Neural progenitor cell (in vitro differentiated cells): Measurements from ENCODE around the gene MARCHF4. TPM values are rescaled to one million over a fixed set of nuclear protein-coding genes. Genes with fewer than 3 reads are reported as not detected.

ENCODE experiments used
- DNase-seq: peaks from one replicate; pipeline ENCODE4 v3.0.0-alpha.2; 2016; ENCODE audit warnings: low spot score
- H2AFZ ChIP-seq: fragments of 200-600 bp; sonication (generic); replicated peaks from 2 replicates; pipeline ENCODE4 v1.6.1; 2016; ENCODE audit warnings: antibody characterized with exemption
- H3F3A ChIP-seq: fragments of 200-600 bp; sonication (generic); 2 replicates; pipeline ENCODE4 v1.6.1; 2016; ENCODE audit warnings: antibody characterized with exemption, low read depth
- H3K27ac ChIP-seq: fragments of 200-600 bp; sonication (generic); 2 replicates; pipeline ENCODE4 v1.5.1; 2016; ENCODE audit warnings: mild to moderate bottlenecking
- H3K27me3 ChIP-seq: fragments of 200-600 bp; sonication (generic); 2 replicates; pipeline ENCODE4 v1.6.1; 2016; ENCODE audit warnings: mild to moderate bottlenecking, moderate library complexity
- H3K36me3 ChIP-seq: fragments of 200-600 bp; sonication (generic); 2 replicates; pipeline ENCODE4 v1.5.1; 2016
- H3K4me1 ChIP-seq: fragments of 200-600 bp; sonication (generic); 2 replicates; pipeline ENCODE4 v1.6.1; 2016; ENCODE audit warnings: mixed run types
- H3K4me2 ChIP-seq: fragments of 200-600 bp; sonication (generic); 2 replicates; pipeline ENCODE4 v1.6.1; 2016
- H3K4me3 ChIP-seq: fragments of 200-600 bp; sonication (generic); 2 replicates; pipeline ENCODE4 v1.5.1; 2016
- H3K79me2 ChIP-seq: fragments of 200-600 bp; sonication (generic); 2 replicates; pipeline ENCODE4 v1.6.1; 2016; ENCODE audit warnings: low read depth
- H3K9ac ChIP-seq: fragments of 200-600 bp; sonication (generic); 2 replicates; pipeline ENCODE4 v1.6.1; 2016
- H3K9me3 ChIP-seq: fragments of 200-600 bp; sonication (generic); 2 replicates; pipeline ENCODE4 v1.5.1; 2016; ENCODE audit warnings: low read depth
- H4K20me1 ChIP-seq: fragments of 200-600 bp; sonication (generic); 2 replicates; pipeline ENCODE4 v1.6.1; 2016; ENCODE audit warnings: low read depth
- H3K27ac Mint-ChIP-seq: 3 replicates; pipeline ENCODE4 v1.8.0; 2021; ENCODE audit warnings: mixed read lengths
- H3K27me3 Mint-ChIP-seq: 2 replicates; pipeline ENCODE4 v1.8.0; 2022; ENCODE audit warnings: low read depth, mild to moderate bottlenecking, inconsistent platforms, moderate library complexity, mixed read lengths; ENCODE audit not compliant: insufficient read depth
- H3K36me3 Mint-ChIP-seq: 3 replicates; pipeline ENCODE4 v1.8.0; 2021; ENCODE audit warnings: mixed read lengths
- H3K4me1 Mint-ChIP-seq: 3 replicates; pipeline ENCODE4 v1.8.0; 2021; ENCODE audit warnings: mixed read lengths
- H3K4me3 Mint-ChIP-seq: 3 replicates; pipeline ENCODE4 v1.8.0; 2021; ENCODE audit warnings: mild to moderate bottlenecking, moderate library complexity, mixed read lengths
- H3K9me3 Mint-ChIP-seq: 3 replicates; pipeline ENCODE4 v1.8.0; 2020; ENCODE audit warnings: mixed read lengths
- CTCF ChIP-seq: fragments of 200-600 bp; sonication (generic); IDR thresholded peaks from 2 replicates; pipeline ENCODE4 v1.5.1; 2017; ENCODE audit warnings: antibody characterized with exemption, mild to moderate bottlenecking
- EZH2 ChIP-seq: fragments of 200-600 bp; sonication (generic); IDR thresholded peaks from 2 replicates; pipeline ENCODE4 v1.6.1; 2017; ENCODE audit warnings: antibody characterized with exemption, mild to moderate bottlenecking, moderate library complexity
- EZH2phosphoT487 ChIP-seq: fragments of 200-600 bp; sonication (generic); IDR thresholded peaks from 2 replicates; pipeline ENCODE4 v1.6.1; 2017; ENCODE audit warnings: antibody characterized with exemption
- total RNA-seq: library from RNA; depleted of rRNA; stranded (reverse); fragments of >200 nt; gene quantifications from 2 replicates; pipeline ENCODE4 v1.2.3, GENCODE V29; 2015; ENCODE audit warnings: low replicate concordance

Gene MARCHF4
- 0.26 and 0.46 TPM in 2 replicates for total RNA-seq

- peak within 1 kb of the TSS; percentile 61 for H2AFZ ChIP-seq
- no peaks in the 10 kb centered on the region for H3K79me2 ChIP-seq
- no peaks in the 10 kb centered on the region for H3K36me3 Mint-ChIP-seq
- H3K4me3 Mint-ChIP-seq = peak within 1 kb of the TSS; percentile 82
- H3K4me1 ChIP-seq = peaks cover 22% of the 10 kb centered on the region
- H3F3A ChIP-seq = peaks cover 25% of the 10 kb centered on the region
- peak; percentile 89 for DNase-seq
- peak within 1 kb of the TSS; percentile 95 for H3K4me2 ChIP-seq
- H3K9me3 ChIP-seq = no peaks in the 10 kb centered on the region
- peaks cover 4% of the 10 kb centered on the region for H4K20me1 ChIP-seq
- no peak within 1 kb of the TSS for H3K9ac ChIP-seq
- TF ChIP-seq CTCF = no peak
- TF ChIP-seq EZH2 = peak; percentile 34
- TF ChIP-seq EZH2phosphoT487 = peak; percentile 17
- H3K36me3 ChIP-seq = no peaks in the 10 kb centered on the region
- H3K4me3 ChIP-seq = peak within 1 kb of the TSS; percentile 65
- H3K4me1 Mint-ChIP-seq = peaks cover 21% of the 10 kb centered on the region
- peaks cover 30% of the 10 kb centered on the region for H3K27me3 Mint-ChIP-seq
- H3K27me3 ChIP-seq = peaks cover 76% of the 10 kb centered on the region
- H3K27ac ChIP-seq = no peak within 1 kb of the TSS
- peaks cover 2% of the 10 kb centered on the region for H3K9me3 Mint-ChIP-seq
- H3K27ac Mint-ChIP-seq = no peak within 1 kb of the TSS
Measured at GRCh38 chr2:216371721-216372702, at the start of gene MARCHF4. TSS of gene MARCHF4 (minus strand) at chr2:216372483. CDS start at chr2:216370260, 2,223 bp downstream.

GRCh38 chr2:216420367-216421101 lies 48.3 kb upstream of the MARCHF4 start:
- H3K9me3 Mint-ChIP-seq = peaks cover 2% of the 10 kb centered on the region
- Histone ChIP-seq H3K27ac (no peak overlapping the region), H2AFZ (no peak overlapping the region), H3K4me2 (no peak overlapping the region), H3K4me1 (peaks cover 15% of the 10 kb centered on the region), H3K27me3 (no peaks in the 10 kb centered on the region), H3F3A (peaks cover 15% of the 10 kb centered on the region), H3K9me3 (no peaks in the 10 kb centered on the region), H4K20me1 (peaks cover 22% of the 10 kb centered on the region), H3K36me3 (no peaks in the 10 kb centered on the region), H3K9ac (no peak overlapping the region), H3K79me2 (no peaks in the 10 kb centered on the region), H3K4me3 (no peak overlapping the region)
- no peak overlapping the region for H3K27ac Mint-ChIP-seq
- DNase-seq = no peak
- H3K4me1 Mint-ChIP-seq = peaks cover 11% of the 10 kb centered on the region
- no peak overlapping the region for H3K4me3 Mint-ChIP-seq
- no peak for TF ChIP-seq CTCF
- no peak for TF ChIP-seq EZH2
- no peak for TF ChIP-seq EZH2phosphoT487
- peaks cover 2% of the 10 kb centered on the region for H3K27me3 Mint-ChIP-seq
- H3K36me3 Mint-ChIP-seq = peaks cover 38% of the 10 kb centered on the region

GRCh38 chr2:216418981-216419380 lies 46.7 kb upstream of the MARCHF4 start:
- Mint-ChIP-seq H3K4me3 (no peak overlapping the region), H3K27me3 (peaks cover 2% of the 10 kb centered on the region), H3K9me3 (no peaks in the 10 kb centered on the region), H3K36me3 (peaks cover 30% of the 10 kb centered on the region), H3K27ac (no peak overlapping the region), H3K4me1 (peaks cover 11% of the 10 kb centered on the region)
- Histone ChIP-seq H4K20me1 (peaks cover 22% of the 10 kb centered on the region), H3K4me3 (no peak overlapping the region), H3K9me3 (no peaks in the 10 kb centered on the region), H3K9ac (no peak overlapping the region), H3K4me2 (no peak overlapping the region), H2AFZ (no peak overlapping the region), H3K79me2 (no peaks in the 10 kb centered on the region), H3F3A (peaks cover 15% of the 10 kb centered on the region), H3K36me3 (no peaks in the 10 kb centered on the region), H3K27me3 (no peaks in the 10 kb centered on the region), H3K27ac (no peak overlapping the region), H3K4me1 (peaks cover 15% of the 10 kb centered on the region)
- no peak for DNase-seq
- TF ChIP-seq EZH2 (no peak), CTCF (no peak), EZH2phosphoT487 (no peak)
